PC-9 (cell line): Measurements from ENCODE around the gene EXOC4. TPM values are rescaled to one million over a fixed set of nuclear protein-coding genes. Genes with fewer than 3 reads are reported as not detected.

Experiments
- BruUV-seq: library from RNA; stranded (reverse); fragments of 400-500 nt; replicated peaks from 2 replicates; lab custom pipeline; 2021; lab: Mats Ljungman, UMichigan
- CTCF ChIA-PET: fragments of 300-600 bp; sonication (Branson Sonifier 250); formaldehyde crosslinking; loops from one replicate; lab custom pipeline; 2022; ENCODE audit warnings: antibody characterized with exemption; lab: Charles Lee
- POLR2A ChIA-PET: fragments of 300-600 bp; sonication (Branson Sonifier 250); formaldehyde crosslinking; loops from one replicate; lab custom pipeline; 2022; ENCODE audit warnings: antibody characterized with exemption; ENCODE audit not compliant: unreplicated experiment; lab: Charles Lee
- DNase-seq, 2 experiments: peaks; one replicate each; pipeline versions ENCODE4 v3.0.0 to v3.0.0-alpha.2; 2015 to 2022; ENCODE audit warnings: mixed read lengths in 1 of 2
- H2AFZ ChIP-seq: fragments of 200-600 bp; sonication (generic); 2 replicates; pipeline ENCODE4 v1.8.1; 2017; ENCODE audit warnings: antibody characterized with exemption
- H3F3A ChIP-seq: fragments of 200-600 bp; sonication (generic); 2 replicates; pipeline ENCODE4 v1.8.1; 2017; ENCODE audit warnings: antibody characterized with exemption, mild to moderate bottlenecking, low read depth; ENCODE audit not compliant: insufficient read depth
- H3K27ac ChIP-seq: fragments of 200-600 bp; sonication (generic); 2 replicates; pipeline ENCODE4 v1.6.1; 2016; ENCODE audit warnings: mixed run types
- H3K27me3 ChIP-seq: fragments of 200-600 bp; sonication (generic); 2 replicates; pipeline ENCODE4 v1.6.1; 2016; ENCODE audit warnings: low read depth, mixed run types; ENCODE audit not compliant: insufficient read depth
- H3K36me3 ChIP-seq: fragments of 200-600 bp; sonication (generic); 2 replicates; pipeline ENCODE4 v1.6.1; 2016; ENCODE audit warnings: low read depth, mixed run types
- H3K4me1 ChIP-seq: fragments of 200-600 bp; sonication (generic); replicated peaks from 2 replicates; pipeline ENCODE4 v1.6.1; 2016; ENCODE audit warnings: mixed run types; ENCODE audit not compliant: insufficient read depth
- H3K4me2 ChIP-seq: fragments of 200-600 bp; sonication (generic); 2 replicates; pipeline ENCODE4 v1.6.1; 2017; ENCODE audit warnings: mixed run types
- H3K4me3 ChIP-seq: fragments of 200-600 bp; sonication (generic); 2 replicates; pipeline ENCODE4 v1.6.1; 2016; ENCODE audit warnings: mixed run types
- H3K79me2 ChIP-seq: fragments of 200-600 bp; sonication (generic); 2 replicates; pipeline ENCODE4 v1.6.1; 2017; ENCODE audit warnings: low read depth, mixed run types
- H3K9me2 ChIP-seq: fragments of 200-600 bp; sonication (generic); 2 replicates; pipeline ENCODE4 v1.8.1; 2017; ENCODE audit warnings: mild to moderate bottlenecking; ENCODE audit not compliant: insufficient read depth
- H3K9me3 ChIP-seq: fragments of 200-600 bp; sonication (generic); 2 replicates; pipeline ENCODE4 v1.8.1; 2016; ENCODE audit warnings: low read depth; ENCODE audit not compliant: insufficient read depth
- H4K20me1 ChIP-seq: fragments of 200-600 bp; sonication (generic); 2 replicates; pipeline ENCODE4 v1.8.1; 2017; ENCODE audit not compliant: insufficient read depth
- EZH2 ChIP-seq: fragments of 200-600 bp; sonication (generic); IDR thresholded peaks from 2 replicates; pipeline ENCODE4 v1.8.0; 2017; ENCODE audit warnings: antibody characterized with exemption, low read depth
- intact Hi-C: fragments of 100-400 bp; cut with micrococcal nuclease; formaldehyde crosslinking; loops from one replicate; pipeline ENCODE4 v1.10.0; 2022; ENCODE audit not compliant: unreplicated experiment
- total RNA-seq: library from RNA; stranded (reverse); gene quantifications from 2 replicates; pipeline ENCODE4 v1.2.3, GENCODE V29; 2021
- TF ChIP-seq, protein P1 (sequence below): fragments of 200-600 bp; sonication (generic); conservative IDR thresholded peaks from 2 replicates; pipeline ENCODE4 v1.6.1; 2017; ENCODE audit warnings: mixed run types, antibody characterized with exemption, mild to moderate bottlenecking, moderate library complexity

EXOC4 gene
- total RNA-seq, 1 experiment from 2014 or later: 101 TPM

DNA sequence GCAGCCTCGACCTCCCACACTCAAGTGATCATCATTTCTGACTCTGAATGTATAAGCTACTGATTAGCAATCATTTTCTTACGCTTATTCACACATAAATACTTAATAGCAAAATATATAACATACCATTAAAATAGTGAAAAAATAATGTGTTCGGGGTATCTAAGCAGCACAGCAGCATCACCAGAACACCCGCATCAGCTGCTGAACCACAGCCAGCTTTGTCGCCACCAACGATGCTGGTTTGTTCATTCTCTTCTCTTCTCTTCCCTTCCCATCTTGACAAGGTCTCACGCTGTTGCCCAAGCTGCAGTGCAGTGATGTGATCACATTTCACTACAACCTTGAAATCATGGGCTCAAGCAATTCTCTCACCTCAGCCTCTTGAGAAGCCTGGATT is 449.2 kb downstream of the EXOC4 start:
- no TSS peak for BruUV-seq
- CTCF ChIA-PET: no interaction called here
- Histone ChIP-seq H3K36me3 (no peaks in the 10 kb centered on the region), H4K20me1 (no peaks in the 10 kb centered on the region), H3K4me2 (no peak overlapping the region), H3K4me1 (no peaks in the 10 kb centered on the region), H3K27me3 (no peaks in the 10 kb centered on the region), H3K9me2 (no peaks in the 10 kb centered on the region), H3F3A (no peaks in the 10 kb centered on the region), H3K4me3 (no peak overlapping the region), H3K79me2 (no peaks in the 10 kb centered on the region), H3K9me3 (no peaks in the 10 kb centered on the region), H3K27ac (no peak overlapping the region), H2AFZ (no peak overlapping the region)
- intact Hi-C loops: no loop called here
- TF ChIP-seq, protein P1, sequence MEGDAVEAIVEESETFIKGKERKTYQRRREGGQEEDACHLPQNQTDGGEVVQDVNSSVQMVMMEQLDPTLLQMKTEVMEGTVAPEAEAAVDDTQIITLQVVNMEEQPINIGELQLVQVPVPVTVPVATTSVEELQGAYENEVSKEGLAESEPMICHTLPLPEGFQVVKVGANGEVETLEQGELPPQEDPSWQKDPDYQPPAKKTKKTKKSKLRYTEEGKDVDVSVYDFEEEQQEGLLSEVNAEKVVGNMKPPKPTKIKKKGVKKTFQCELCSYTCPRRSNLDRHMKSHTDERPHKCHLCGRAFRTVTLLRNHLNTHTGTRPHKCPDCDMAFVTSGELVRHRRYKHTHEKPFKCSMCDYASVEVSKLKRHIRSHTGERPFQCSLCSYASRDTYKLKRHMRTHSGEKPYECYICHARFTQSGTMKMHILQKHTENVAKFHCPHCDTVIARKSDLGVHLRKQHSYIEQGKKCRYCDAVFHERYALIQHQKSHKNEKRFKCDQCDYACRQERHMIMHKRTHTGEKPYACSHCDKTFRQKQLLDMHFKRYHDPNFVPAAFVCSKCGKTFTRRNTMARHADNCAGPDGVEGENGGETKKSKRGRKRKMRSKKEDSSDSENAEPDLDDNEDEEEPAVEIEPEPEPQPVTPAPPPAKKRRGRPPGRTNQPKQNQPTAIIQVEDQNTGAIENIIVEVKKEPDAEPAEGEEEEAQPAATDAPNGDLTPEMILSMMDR: no peak
- no peak for TF ChIP-seq EZH2
- no peak for DNase-seq
- POLR2A ChIA-PET: no interaction called here

DNA sequence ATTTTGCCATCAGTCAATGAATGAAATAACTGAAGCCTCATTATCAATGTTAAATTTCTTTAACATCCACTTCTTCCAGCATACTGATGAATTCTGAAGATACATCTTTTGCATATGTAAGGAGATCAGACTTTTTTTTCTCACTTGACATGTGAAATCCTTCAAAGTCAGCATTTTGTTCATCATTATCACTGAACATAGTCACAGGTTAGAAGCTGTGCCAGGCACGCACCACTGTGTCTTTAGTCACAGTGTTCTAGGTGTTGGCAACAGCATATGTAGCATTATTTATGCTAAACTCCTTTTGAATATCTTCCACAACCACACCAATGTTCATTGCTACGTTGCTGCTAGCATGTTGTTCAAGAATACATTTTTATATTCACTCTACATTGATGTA is 450.1 kb downstream of the EXOC4 start:
- ChIA-PET CTCF (no interaction called here), POLR2A (interaction anchor here (0.5 kb wide), 1 partner anchor 334 kb away, joined by 5 read pairs; no protein-coding TSS in a partner anchor)
- Histone ChIP-seq H3K9me2 (no peaks in the 10 kb centered on the region), H3K27ac (no peak overlapping the region), H3K4me1 (no peaks in the 10 kb centered on the region), H4K20me1 (no peaks in the 10 kb centered on the region; the same call in 1 of the 2 replicates), H3K9me3 (no peaks in the 10 kb centered on the region), H3K4me2 (no peak overlapping the region), H3K36me3 (no peaks in the 10 kb centered on the region), H3F3A (no peaks in the 10 kb centered on the region), H2AFZ (no peak overlapping the region), H3K4me3 (no peak overlapping the region), H3K27me3 (no peaks in the 10 kb centered on the region), H3K79me2 (no peaks in the 10 kb centered on the region)
- TF ChIP-seq, protein P1: no peak
- TF ChIP-seq EZH2: no peak
- BruUV-seq: no TSS peak
- intact Hi-C loops: no loop called here
- DNase-seq: no peak

DNA sequence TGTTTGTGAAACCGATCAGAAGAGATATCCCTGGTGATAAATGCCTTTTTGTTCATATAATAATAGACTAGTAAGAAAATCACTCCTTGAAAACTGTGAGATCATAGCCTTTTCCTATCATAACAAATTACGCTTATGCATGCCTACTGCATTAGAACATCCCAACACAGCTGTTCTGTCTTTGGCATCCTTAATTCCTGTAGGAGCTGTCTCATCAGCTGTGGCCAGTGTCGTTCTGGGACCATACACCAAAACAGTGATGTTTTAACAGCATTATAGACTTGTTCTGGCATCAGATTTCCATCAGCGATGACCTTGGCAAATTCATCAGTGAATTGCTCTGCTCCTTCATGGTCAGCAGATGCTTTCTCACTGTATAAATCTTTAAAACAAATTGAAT is 450.7 kb downstream of the EXOC4 start:
- Histone ChIP-seq H3K4me1 (no peaks in the 10 kb centered on the region), H3K27ac (no peak overlapping the region), H3K9me3 (no peaks in the 10 kb centered on the region), H3K4me3 (no peak overlapping the region), H3K36me3 (no peaks in the 10 kb centered on the region), H3F3A (no peaks in the 10 kb centered on the region), H3K27me3 (no peaks in the 10 kb centered on the region), H3K79me2 (no peaks in the 10 kb centered on the region), H3K4me2 (no peak overlapping the region), H4K20me1 (no peaks in the 10 kb centered on the region; the same call in 1 of the 2 replicates), H2AFZ (no peak overlapping the region), H3K9me2 (no peaks in the 10 kb centered on the region)
- intact Hi-C loops: no loop called here
- ChIA-PET CTCF (no interaction called here), POLR2A (interaction anchor here (0.5 kb wide), 1 partner anchor 333 kb away, joined by 5 read pairs; no protein-coding TSS in a partner anchor)
- TF ChIP-seq, protein P1: no peak
- TF ChIP-seq EZH2: no peak
- no TSS peak for BruUV-seq
- DNase-seq: no peak
